GM19043 (cell line): ENCODE data around the gene ASPRV1.

Experiments used
- ATAC-seq: cut with Tn5 transposase; IDR thresholded peaks from one replicate; pipeline ENCODE4 v1.9.1; 2021; ENCODE audit warnings: low read depth; ENCODE audit not compliant: unreplicated experiment

ASPRV1 gene

GRCh38 chr2:69989441-69990105 is 28.1 kb upstream of the ASPRV1 start:
- no peak for ATAC-seq

DNA sequence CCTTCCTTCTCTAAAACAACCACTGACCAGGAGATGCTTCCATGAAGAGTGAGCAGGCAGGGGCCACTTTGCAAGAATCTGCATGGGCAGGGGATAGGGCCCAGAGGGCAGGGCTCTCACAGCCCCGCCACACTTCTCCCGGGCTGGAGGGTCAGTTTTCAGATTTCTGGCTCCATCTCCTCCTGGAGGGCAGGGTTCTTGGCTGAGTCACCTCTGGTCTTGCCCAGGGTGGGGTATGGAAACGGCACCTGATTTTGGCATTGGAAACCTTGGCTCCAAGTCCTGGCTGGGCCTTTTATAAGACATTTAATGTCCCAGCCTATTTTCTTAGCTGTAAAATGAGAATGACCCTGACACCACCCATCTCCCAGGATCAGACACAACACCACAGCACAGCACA is 27.6 kb upstream of the ASPRV1 start:
- ATAC-seq, result no peak

GRCh38 chr2:69988086-69988635 is 26.7 kb upstream of the ASPRV1 start:
- no peak for ATAC-seq

- ATAC-seq, result no peak
Observed at GRCh38 chr2:69986691-69987090, 25.3 kb upstream of the ASPRV1 start.

DNA sequence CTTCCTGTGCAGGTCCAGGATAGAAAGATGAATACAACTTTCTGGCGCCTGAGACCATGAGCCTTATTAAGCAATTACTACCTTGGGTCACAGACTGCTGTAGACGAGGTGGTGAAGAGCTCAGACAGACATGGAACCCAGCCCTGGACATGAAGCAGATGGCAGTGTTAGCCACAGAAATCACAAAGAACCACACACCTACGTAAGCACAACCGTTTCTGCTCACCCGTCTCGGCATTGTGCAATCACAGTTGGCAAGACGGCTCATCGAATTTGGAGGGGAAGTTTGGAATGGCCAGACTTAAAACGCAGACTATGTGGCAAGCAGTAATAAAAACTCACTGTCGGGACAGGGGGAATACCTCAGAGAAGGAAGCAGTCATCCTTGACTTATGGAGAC is 24.3 kb upstream of the ASPRV1 start:
- no peak for ATAC-seq

GRCh38 chr2:69985216-69985615 is 23.8 kb upstream of the ASPRV1 start:
- ATAC-seq, result no peak

DNA sequence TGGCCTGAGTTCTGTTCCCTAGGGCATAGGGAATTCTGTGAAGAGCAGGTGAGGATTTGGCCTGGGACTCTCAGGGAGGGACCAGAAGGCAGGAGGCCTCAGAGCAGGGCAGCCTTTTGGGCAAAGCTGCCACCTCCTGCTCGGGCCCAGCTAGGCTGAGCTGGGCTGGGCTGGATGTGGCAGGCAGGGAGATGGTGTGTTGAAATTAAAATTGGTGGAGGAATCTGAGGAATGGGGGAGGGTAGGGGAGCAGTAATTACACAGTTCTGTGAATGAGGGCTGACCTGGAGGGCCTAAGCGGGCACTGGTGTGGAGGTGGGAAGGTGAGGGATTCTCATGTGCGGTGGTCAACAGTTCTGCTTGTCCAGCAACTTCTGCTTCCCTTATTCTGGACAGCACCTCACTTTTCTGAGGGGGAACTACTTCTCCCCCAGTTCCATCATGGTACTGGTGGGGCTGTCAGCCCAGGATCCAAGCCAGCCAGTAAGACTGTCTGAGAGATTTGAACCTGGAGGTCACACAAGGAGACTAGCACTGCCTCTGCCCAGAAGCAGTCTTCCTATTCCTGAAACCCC is 22.0 kb upstream of the ASPRV1 start:
- no peak for ATAC-seq

- ATAC-seq, result no peak
Observed at GRCh38 chr2:69979902-69980807, 18.7 kb upstream of the ASPRV1 start.

DNA sequence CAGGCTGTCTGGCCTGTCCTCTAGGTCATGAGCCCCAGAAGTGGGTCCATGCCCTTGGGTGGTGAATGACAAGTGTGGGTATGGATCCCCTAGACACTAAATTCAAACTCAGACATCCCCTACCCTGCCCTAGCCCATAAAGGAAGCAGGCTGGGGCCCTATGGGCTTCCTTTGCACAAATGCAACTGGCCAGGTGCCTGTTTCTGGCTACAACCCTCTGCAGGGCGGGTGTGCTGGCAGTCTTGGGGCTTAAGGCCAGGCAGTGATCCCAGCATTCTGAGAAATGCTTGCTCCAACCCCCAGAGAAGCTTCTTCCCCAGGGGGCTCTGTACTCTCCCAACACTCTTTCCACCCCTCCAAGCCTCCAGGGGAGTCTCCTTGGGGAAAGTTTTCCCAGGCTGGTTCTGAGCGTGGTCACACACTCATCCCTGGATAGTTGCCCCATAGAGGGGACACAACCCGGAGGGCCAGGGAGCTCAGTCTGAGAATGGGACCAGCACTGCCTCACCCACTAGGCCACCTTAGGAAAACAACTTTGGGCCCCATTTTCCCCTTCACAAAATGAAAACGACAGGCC is 16.6 kb upstream of the ASPRV1 start:
- no peak for ATAC-seq

GRCh38 chr2:69977186-69977585 is 15.8 kb upstream of the ASPRV1 start:
- ATAC-seq, result no peak

- no peak for ATAC-seq
Observed at GRCh38 chr2:69975853-69976462, 14.5 kb upstream of the ASPRV1 start.

DNA sequence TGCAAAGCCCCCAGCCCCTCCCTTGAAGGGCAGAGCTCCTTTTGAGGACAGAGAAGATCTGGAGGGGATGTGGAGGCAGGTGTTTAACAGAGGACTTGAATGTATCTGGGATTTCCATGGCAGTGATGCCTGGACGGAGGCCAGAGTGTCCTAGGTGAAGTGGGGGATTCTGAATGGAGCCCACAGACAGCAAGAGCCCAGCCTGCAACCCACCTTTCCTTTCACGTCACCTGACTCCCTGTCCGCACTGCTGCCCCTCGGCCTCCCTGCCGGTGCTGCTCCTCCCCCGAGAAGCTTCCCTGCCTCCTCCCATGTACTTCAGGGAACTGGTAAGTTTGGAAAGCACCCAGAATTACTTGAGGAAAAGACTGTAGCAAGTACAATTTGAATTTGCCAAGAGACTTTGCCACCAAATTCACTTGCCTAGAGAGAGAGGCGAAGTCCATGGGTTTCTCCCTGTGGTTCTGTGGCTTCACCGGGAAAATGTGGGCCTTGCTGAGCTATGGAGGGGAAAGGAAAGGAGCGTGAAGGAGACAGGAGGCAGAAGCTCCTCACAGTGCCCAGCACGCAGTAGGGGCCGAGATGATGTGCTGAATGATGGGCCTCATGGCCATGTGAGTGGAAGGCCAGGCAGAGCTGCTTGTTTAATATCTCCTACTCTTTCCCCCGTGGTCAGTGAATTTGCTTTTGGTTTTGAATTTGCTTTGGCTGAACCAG is 13.9 kb upstream of the ASPRV1 start:
- ATAC-seq, result no peak

DNA sequence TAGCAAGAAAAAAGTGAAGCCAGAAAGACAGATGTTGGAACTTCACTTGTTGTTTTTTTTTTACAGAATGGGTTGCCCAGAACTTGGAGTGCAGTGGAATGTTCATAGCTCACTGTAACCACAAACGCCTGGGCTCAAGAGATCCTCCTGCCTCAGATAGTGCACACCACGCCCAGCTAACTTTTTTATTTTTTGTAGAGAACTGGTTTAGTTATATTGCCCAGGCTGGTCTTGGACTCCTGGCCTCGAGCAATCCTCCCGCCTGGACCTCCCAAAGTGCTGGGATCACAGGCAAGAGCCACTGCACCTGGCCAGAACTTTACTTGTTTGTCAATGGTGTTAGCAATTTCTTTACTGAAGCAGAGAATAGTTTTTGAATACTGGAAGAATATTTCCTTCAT is 11.9 kb upstream of the ASPRV1 start:
- no peak for ATAC-seq

- ATAC-seq, result no peak
Observed at GRCh38 chr2:69972822-69973221, 11.4 kb upstream of the ASPRV1 start.

DNA sequence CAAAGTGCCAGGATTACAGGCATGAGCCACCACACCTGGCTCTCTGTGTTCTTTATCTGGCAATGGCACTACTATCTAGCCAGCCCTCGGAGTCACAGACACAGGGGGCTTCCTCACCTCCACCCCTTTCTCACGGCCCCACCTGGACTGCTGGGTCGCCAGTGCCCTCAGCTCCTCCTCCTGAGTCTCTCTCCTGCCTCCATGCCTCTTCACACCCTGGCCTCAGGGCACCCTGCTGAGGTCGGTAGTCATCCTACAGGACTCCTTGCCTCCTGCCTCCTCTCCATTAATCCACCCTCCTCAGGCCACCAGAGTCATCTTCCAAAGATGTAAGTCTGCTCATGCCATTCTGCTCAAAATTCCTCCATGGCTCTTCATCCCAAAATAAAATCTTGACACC is 8.6 kb upstream of the ASPRV1 start:
- ATAC-seq, result no peak

GRCh38 chr2:69969126-69969983 is 7.9 kb upstream of the ASPRV1 start:
- no peak for ATAC-seq

DNA sequence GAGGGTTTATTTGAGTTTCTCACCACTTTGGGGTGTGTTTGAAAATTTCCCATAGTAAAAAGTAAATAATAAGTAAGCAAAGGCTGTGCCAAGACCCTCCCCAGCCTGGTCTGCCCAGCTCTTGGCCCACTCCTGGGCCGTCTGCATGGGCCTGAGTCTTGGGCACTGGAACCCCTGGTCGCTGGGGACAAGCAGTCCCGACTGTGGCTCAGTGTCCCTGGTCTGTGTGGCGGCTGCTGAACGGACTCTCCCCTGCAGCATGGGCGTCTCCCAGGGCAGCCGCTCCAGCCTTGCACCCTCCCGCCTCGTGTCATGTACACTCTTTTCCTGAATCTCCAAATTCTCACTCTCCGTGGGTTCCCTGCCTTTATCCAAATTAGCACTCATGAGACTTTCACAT is 7.2 kb upstream of the ASPRV1 start:
- ATAC-seq, result no peak

- ATAC-seq, result no peak
Observed at GRCh38 chr2:69966496-69966895, 5.1 kb upstream of the ASPRV1 start.
